Transverse colon (tissue), 4 donors: Measurements from ENCODE around the gene BRI3. TPM values are rescaled to one million over a fixed set of nuclear protein-coding genes. Genes with fewer than 3 reads are reported as not detected.

Source experiments
- DNase-seq: peaks from one replicate; pipeline ENCODE4 v3.0.0-alpha.2; 2019
- H3K27ac ChIP-seq, 4 donors: fragments of 200-600 bp; sonication (generic); 2 replicates each; pipeline ENCODE4 v1.5.1; 2016 to 2018; ENCODE audit warnings: inconsistent platforms in 4 of 4
- H3K27me3 ChIP-seq: fragments of 200-600 bp; sonication (generic); 2 replicates; pipeline ENCODE4 v1.5.1; 2017; ENCODE audit warnings: inconsistent platforms
- H3K36me3 ChIP-seq, 4 donors: fragments of 200-600 bp; sonication (generic); 2 replicates each; pipeline ENCODE4 v1.5.1; 2017 to 2019; ENCODE audit warnings: inconsistent platforms in 4 of 4
- H3K4me1 ChIP-seq, 4 donors: fragments of 200-600 bp; sonication (generic); 2 replicates each; pipeline ENCODE4 v1.5.1; 2017 to 2020; ENCODE audit warnings: inconsistent platforms in 4 of 4
- H3K4me3 ChIP-seq, 4 donors: fragments of 200-600 bp; sonication (generic); 1 replicate in 1 of 4; 2 replicates in 3 of 4; pipeline versions ENCODE4 v1.5.1 to v1.6.1; 2017 to 2019; ENCODE audit warnings: inconsistent platforms in 4 of 4
- H3K9me3 ChIP-seq, 2 donors: fragments of 200-600 bp; sonication (generic); 2 replicates each; pipeline ENCODE4 v1.5.1; 2017 to 2019; ENCODE audit warnings: inconsistent platforms in 2 of 2
- CTCF ChIP-seq, 5 experiments: fragments of 200-600 bp in 3 of 5; fragments of 450-650 bp in 2 of 5; sonication (generic) in 3 of 5; IDR thresholded peaks; 1 replicate in 2 of 5; 2 replicates in 3 of 5; pipeline ENCODE4 v1.5.1; 2016 to 2017; ENCODE audit warnings: antibody characterized with exemption in 5 of 5, inconsistent platforms in 3 of 5, mild to moderate bottlenecking in 2 of 5, moderate library complexity in 1 of 5
- EP300 ChIP-seq: sonication (generic); formaldehyde crosslinking; IDR thresholded peaks from one replicate; pipeline ENCODE4 v1.6.1; 2017; ENCODE audit warnings: antibody characterized with exemption, low read depth
- POLR2A ChIP-seq: fragments of 450-650 bp; IDR thresholded peaks from one replicate; pipeline ENCODE4 v1.6.1; 2016; ENCODE audit warnings: antibody characterized with exemption, mild to moderate bottlenecking, moderate library complexity
- POLR2AphosphoS5 ChIP-seq, 3 donors: sonication (generic); formaldehyde crosslinking; IDR thresholded peaks; one replicate each; pipeline ENCODE4 v1.6.1; 2016; ENCODE audit warnings: antibody characterized with exemption in 3 of 3
- WGBS, 2 donors: methylation state at CpG; one replicate each; pipeline ENCODE4 v1.1.5; 2018; ENCODE audit warnings: low coverage in 1 of 2; 5-methylcytosine and 5-hydroxymethylcytosine counted together
- in situ Hi-C, 4 donors: fragments of 200-750 bp; cut with MboI; loops; one replicate each; pipeline versions ENCODE4 v1.15.0 to v1.15.1; 2017; ENCODE audit warnings: low sequenced_read_pairs in 3 of 4, low pct_ligation_motif_present in 1 of 4, low pct_unique_long_range_greater_than_20kb in 1 of 4
- intact Hi-C: fragments of 100-400 bp; cut with DNase I; formaldehyde crosslinking; loops from one replicate; pipeline ENCODE4 v1.15.1; 2023; ENCODE audit warnings: low total_unique reads
- total RNA-seq, 4 donors: library from RNA; depleted of rRNA; stranded (reverse); fragments of >200 nt; gene quantifications; one replicate each; pipeline ENCODE4 v1.1.0, GENCODE V29; 2016

Gene BRI3
- total RNA-seq, 4 donors from 2014 or later, result 9.8 to 87.5 (median 51.5) TPM

GRCh38 chr7:98294798-98295382 is 13.4 kb downstream of the BRI3 start:
- no peak overlapping the region for H3K4me3 ChIP-seq
- intact Hi-C loops, result no loop called here
- no peaks in the 10 kb centered on the region for H3K9me3 ChIP-seq
- peak; percentile 64 for DNase-seq
- 51% methylated on average over 14 of the region's 14 CpGs; no CpG with 5 or more reads in 1 of the 2 donors for WGBS, 2 donors
- in situ Hi-C loops, result loop anchor here in 3 of 4 donors (10.0 to 25.0 kb wide), 2 partner anchors 110 to 117 kb away; partner anchors contain the start of gene BAIAP2L1 (in 3 of the 3)
- H3K36me3 ChIP-seq, result peaks cover 0 to 28% (median 10%) of the 10 kb centered on the region in 4 donors
- H3K27me3 ChIP-seq, result no peaks in the 10 kb centered on the region
- H3K4me1 ChIP-seq, result peaks cover 0 to 5% (median 0%) of the 10 kb centered on the region in 4 donors
- TF ChIP-seq CTCF (IDR thresholded peaks at IDR 0.05) (peak; percentile 40 to 76 (median 55)), POLR2A (no peak), POLR2AphosphoS5 (IDR thresholded peaks at IDR 0.05) (peak in 1 of 3 donors; percentile 18)
- H3K27ac ChIP-seq, result peak overlapping the region in 1 of 4 donors; percentile 1

GRCh38 chr7:98295467-98296192 is 14.1 kb downstream of the BRI3 start:
- peaks cover 0 to 28% (median 10%) of the 10 kb centered on the region in 4 donors for H3K36me3 ChIP-seq
- 84% methylated on average over 19 of the region's 19 CpGs; no CpG with 5 or more reads in 1 of the 2 donors for WGBS, 2 donors
- no peaks in the 10 kb centered on the region for H3K9me3 ChIP-seq
- H3K4me3 ChIP-seq, result no peak overlapping the region
- peaks cover 0 to 5% (median 0%) of the 10 kb centered on the region in 4 donors for H3K4me1 ChIP-seq
- TF ChIP-seq CTCF (IDR thresholded peaks at IDR 0.05) (no peak), POLR2A (no peak), EP300 (no peak), POLR2AphosphoS5 (IDR thresholded peaks at IDR 0.05) (no peak)
- intact Hi-C loops, result no loop called here
- H3K27me3 ChIP-seq, result no peaks in the 10 kb centered on the region
- in situ Hi-C loops, result loop anchor here in 3 of 4 donors (10.0 to 25.0 kb wide), 2 partner anchors 109 to 117 kb away; partner anchors contain the start of gene BAIAP2L1 (in 3 of the 3)
- no peak overlapping the region for H3K27ac ChIP-seq
- DNase-seq, result no peak

- Histone ChIP-seq H3K9me3 (no peaks in the 10 kb centered on the region), H3K36me3 (peaks cover 0 to 28% (median 7%) of the 10 kb centered on the region in 4 donors), H3K4me1 (peaks cover 0 to 5% (median 0%) of the 10 kb centered on the region in 4 donors), H3K4me3 (no peak overlapping the region), H3K27ac (no peak overlapping the region), H3K27me3 (no peaks in the 10 kb centered on the region)
- intact Hi-C loops, result no loop called here
- TF ChIP-seq POLR2A (no peak), EP300 (no peak), CTCF (IDR thresholded peaks at IDR 0.05) (no peak), POLR2AphosphoS5 (IDR thresholded peaks at IDR 0.05) (no peak)
- in situ Hi-C loops, result loop anchor here in 3 of 4 donors (10.0 to 25.0 kb wide), 2 partner anchors 108 to 115 kb away; partner anchors contain the start of gene BAIAP2L1 (in 3 of the 3)
- peak; percentile 5 for DNase-seq
- WGBS, 2 donors, result 78% methylated on average over 12 of the region's 12 CpGs; no CpG with 5 or more reads in 1 of the 2 donors
Observed at GRCh38 chr7:98296833-98297232, 15.3 kb downstream of the BRI3 start.
